Measurements from ENCODE around the gene PRSS12.
"Not testable (repeated sequence)": the region's sequence is repeated elsewhere in the genome, so short reads cannot be mapped to it uniquely, and the experiment has no call there.

Gene PRSS12

GRCh38 chr4:118279920-118280432 lies 72.8 kb downstream of the PRSS12 start:
- Histone ChIP-seq H3K4me1 (ENCODE audit: control insufficient read depth, insufficient read depth, low read length) (peaks cover 18% of the 10 kb centered on the region), H3K27me3 (ENCODE audit: control insufficient read depth, insufficient read depth, low read length) (no peaks in the 10 kb centered on the region), H3K36me3 (ENCODE audit: control insufficient read depth, insufficient read depth, low read length) (no peaks in the 10 kb centered on the region), H3K4me3 (ENCODE audit: low read length) (peak overlapping the region; percentile 73), H3K9ac (ENCODE audit: low read length) (peak overlapping the region; percentile 89), H3K9me3 (ENCODE audit: control insufficient read depth, low read length) (no peaks in the 10 kb centered on the region)

- Histone ChIP-seq H3K36me3 (ENCODE audit: control insufficient read depth, insufficient read depth, low read length) (no peaks in the 10 kb centered on the region), H3K4me3 (ENCODE audit: low read length) (peak overlapping the region; percentile 73), H3K9me3 (ENCODE audit: control insufficient read depth, low read length) (no peaks in the 10 kb centered on the region), H3K4me1 (ENCODE audit: control insufficient read depth, insufficient read depth, low read length) (peaks cover 18% of the 10 kb centered on the region), H3K9ac (ENCODE audit: low read length) (peak overlapping the region; percentile 89), H3K27me3 (ENCODE audit: control insufficient read depth, insufficient read depth, low read length) (no peaks in the 10 kb centered on the region)
Observed at GRCh38 chr4:118279328-118279727, 73.5 kb downstream of the PRSS12 start.

DNA sequence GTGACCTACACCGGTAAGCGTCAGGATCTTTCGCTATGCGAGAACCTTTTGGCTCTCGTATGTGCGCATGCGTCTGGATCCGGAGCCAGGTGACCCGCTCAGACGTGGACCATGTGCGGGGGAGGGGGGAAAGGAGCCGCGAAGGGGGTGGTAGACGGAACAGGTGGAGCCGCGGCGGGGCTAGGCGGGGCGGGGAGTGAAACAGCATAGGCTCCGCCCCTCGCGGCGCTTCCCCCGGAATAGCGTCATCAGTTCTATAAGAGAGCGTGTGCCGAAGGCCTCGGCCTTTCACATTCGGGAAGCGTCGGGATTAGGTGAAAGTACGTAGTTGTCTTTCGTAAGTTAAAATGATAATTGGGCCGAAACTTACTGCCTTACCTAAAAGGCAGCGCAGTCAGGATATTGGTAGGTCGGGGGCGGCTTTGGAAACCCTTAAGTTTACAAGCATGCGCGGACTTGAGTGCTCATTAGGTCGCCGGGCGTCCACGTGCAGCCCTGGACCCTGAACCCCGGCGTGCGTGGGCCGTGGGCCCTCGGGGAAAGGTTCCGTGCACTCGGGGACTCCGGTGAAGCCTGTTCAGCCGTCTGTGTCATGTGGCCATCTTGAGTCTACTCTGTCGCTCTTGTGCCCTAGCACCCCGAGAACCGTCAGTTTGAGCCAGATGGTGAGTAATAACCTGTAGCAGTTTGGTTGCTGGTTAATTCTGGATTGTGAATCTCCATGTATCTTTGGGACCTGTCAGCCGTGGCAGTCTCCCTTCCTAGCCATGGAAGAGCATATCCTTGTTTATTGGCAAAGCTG lies 74.1 kb downstream of the PRSS12 start:
- H3K4me3 ChIP-seq (ENCODE audit: low read length), result peak overlapping the region; percentile 73
- H3K9me3 ChIP-seq (ENCODE audit: control insufficient read depth, low read length), result no peaks in the 10 kb centered on the region
- no peaks in the 10 kb centered on the region for H3K27me3 ChIP-seq (ENCODE audit: control insufficient read depth, insufficient read depth, low read length)
- H3K9ac ChIP-seq (ENCODE audit: low read length), result peak overlapping the region; percentile 89
- H3K4me1 ChIP-seq (ENCODE audit: control insufficient read depth, insufficient read depth, low read length), result peaks cover 18% of the 10 kb centered on the region
- H3K36me3 ChIP-seq (ENCODE audit: control insufficient read depth, insufficient read depth, low read length), result no peaks in the 10 kb centered on the region

GRCh38 chr4:118277243-118277642 lies 75.6 kb downstream of the PRSS12 start:
- no peak overlapping the region for H3K4me3 ChIP-seq (ENCODE audit: low read length)
- H3K9me3 ChIP-seq (ENCODE audit: control insufficient read depth, low read length), result no peaks in the 10 kb centered on the region
- H3K36me3 ChIP-seq (ENCODE audit: control insufficient read depth, insufficient read depth, low read length), result no peaks in the 10 kb centered on the region
- H3K4me1 ChIP-seq (ENCODE audit: control insufficient read depth, insufficient read depth, low read length), result peaks cover 18% of the 10 kb centered on the region
- peak overlapping the region; percentile 89 for H3K9ac ChIP-seq (ENCODE audit: low read length)
- H3K27me3 ChIP-seq (ENCODE audit: control insufficient read depth, insufficient read depth, low read length), result no peaks in the 10 kb centered on the region

- Histone ChIP-seq H3K9ac (ENCODE audit: low read length) (no peak overlapping the region), H3K4me1 (ENCODE audit: control insufficient read depth, insufficient read depth, low read length) (peaks cover 12% of the 10 kb centered on the region), H3K27me3 (ENCODE audit: control insufficient read depth, insufficient read depth, low read length) (no peaks in the 10 kb centered on the region), H3K4me3 (ENCODE audit: low read length) (no peak overlapping the region), H3K36me3 (ENCODE audit: control insufficient read depth, insufficient read depth, low read length) (no peaks in the 10 kb centered on the region), H3K9me3 (ENCODE audit: control insufficient read depth, low read length) (no peaks in the 10 kb centered on the region)
Observed at GRCh38 chr4:118276580-118276979, 76.2 kb downstream of the PRSS12 start.

- Histone ChIP-seq H3K9me3 (ENCODE audit: control insufficient read depth, low read length) (no peaks in the 10 kb centered on the region), H3K4me3 (ENCODE audit: low read length) (no peak overlapping the region), H3K9ac (ENCODE audit: low read length) (no peak overlapping the region), H3K27me3 (ENCODE audit: control insufficient read depth, insufficient read depth, low read length) (no peaks in the 10 kb centered on the region), H3K4me1 (ENCODE audit: control insufficient read depth, insufficient read depth, low read length) (no peaks in the 10 kb centered on the region), H3K36me3 (ENCODE audit: control insufficient read depth, insufficient read depth, low read length) (no peaks in the 10 kb centered on the region)
Observed at GRCh38 chr4:118273642-118274041, 79.2 kb downstream of the PRSS12 start.

DNA sequence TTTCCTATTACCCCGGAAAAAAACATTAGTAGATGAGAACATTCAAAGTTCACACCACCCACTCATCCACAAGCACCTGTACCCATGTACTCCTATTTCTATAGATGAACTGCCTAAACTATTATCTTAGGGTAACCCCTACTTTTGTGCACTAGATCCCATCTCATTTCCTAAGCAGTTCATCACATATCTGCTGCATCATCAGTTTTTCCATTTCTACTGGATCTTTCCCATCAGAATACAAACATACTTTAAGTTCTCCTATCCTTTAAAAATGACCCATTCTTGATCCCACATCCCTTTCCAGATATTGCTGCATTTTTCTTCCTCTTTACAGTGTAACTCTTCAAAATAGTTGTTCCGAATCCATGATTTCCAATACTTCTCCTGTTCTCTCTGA lies 81.0 kb downstream of the PRSS12 start:
- no peaks in the 10 kb centered on the region for H3K4me1 ChIP-seq (ENCODE audit: control insufficient read depth, insufficient read depth, low read length)
- no peaks in the 10 kb centered on the region for H3K9me3 ChIP-seq (ENCODE audit: control insufficient read depth, low read length)
- no peak overlapping the region for H3K9ac ChIP-seq (ENCODE audit: low read length)
- H3K4me3 ChIP-seq (ENCODE audit: low read length), result no peak overlapping the region
- no peaks in the 10 kb centered on the region for H3K36me3 ChIP-seq (ENCODE audit: control insufficient read depth, insufficient read depth, low read length)
- H3K27me3 ChIP-seq (ENCODE audit: control insufficient read depth, insufficient read depth, low read length), result no peaks in the 10 kb centered on the region

GRCh38 chr4:118270492-118270891 lies 82.3 kb downstream of the PRSS12 start:
- no peaks in the 10 kb centered on the region for H3K27me3 ChIP-seq (ENCODE audit: control insufficient read depth, insufficient read depth, low read length)
- H3K4me1 ChIP-seq (ENCODE audit: control insufficient read depth, insufficient read depth, low read length), result no peaks in the 10 kb centered on the region
- H3K9ac ChIP-seq (ENCODE audit: low read length), result no peak overlapping the region
- H3K4me3 ChIP-seq (ENCODE audit: low read length), result no peak overlapping the region
- H3K36me3 ChIP-seq (ENCODE audit: control insufficient read depth, insufficient read depth, low read length), result no peaks in the 10 kb centered on the region
- H3K9me3 ChIP-seq (ENCODE audit: control insufficient read depth, low read length), result no peaks in the 10 kb centered on the region

GRCh38 chr4:118268780-118269179 lies 84.0 kb downstream of the PRSS12 start:
- no peaks in the 10 kb centered on the region for H3K36me3 ChIP-seq (ENCODE audit: control insufficient read depth, insufficient read depth, low read length)
- H3K27me3 ChIP-seq (ENCODE audit: control insufficient read depth, insufficient read depth, low read length), result no peaks in the 10 kb centered on the region
- H3K4me1 ChIP-seq (ENCODE audit: control insufficient read depth, insufficient read depth, low read length), result no peaks in the 10 kb centered on the region
- no peak overlapping the region for H3K4me3 ChIP-seq (ENCODE audit: low read length)
- no peak overlapping the region for H3K9ac ChIP-seq (ENCODE audit: low read length)
- H3K9me3 ChIP-seq (ENCODE audit: control insufficient read depth, low read length), result no peaks in the 10 kb centered on the region

DNA sequence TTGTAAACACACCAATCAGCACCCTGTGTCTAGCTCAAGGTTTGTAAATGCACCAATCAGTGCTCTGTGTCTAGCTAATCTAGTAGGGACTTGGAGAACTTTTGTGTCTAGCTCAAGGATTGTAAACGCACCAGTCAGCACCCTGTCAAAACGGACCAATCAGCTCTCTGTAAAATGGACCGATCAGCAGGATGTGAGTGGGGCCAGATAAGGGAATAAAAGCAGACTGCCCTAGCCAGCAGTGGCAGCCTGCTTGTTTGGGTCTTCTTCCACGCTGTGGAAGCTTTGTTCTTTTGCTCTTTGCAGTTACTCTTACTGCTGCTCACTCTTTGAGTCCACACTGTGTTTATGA lies 86.7 kb downstream of the PRSS12 start:
- not testable (repeated sequence) for H3K36me3 ChIP-seq (ENCODE audit: control insufficient read depth, insufficient read depth, low read length); H3K4me3 ChIP-seq (ENCODE audit: low read length)

DNA sequence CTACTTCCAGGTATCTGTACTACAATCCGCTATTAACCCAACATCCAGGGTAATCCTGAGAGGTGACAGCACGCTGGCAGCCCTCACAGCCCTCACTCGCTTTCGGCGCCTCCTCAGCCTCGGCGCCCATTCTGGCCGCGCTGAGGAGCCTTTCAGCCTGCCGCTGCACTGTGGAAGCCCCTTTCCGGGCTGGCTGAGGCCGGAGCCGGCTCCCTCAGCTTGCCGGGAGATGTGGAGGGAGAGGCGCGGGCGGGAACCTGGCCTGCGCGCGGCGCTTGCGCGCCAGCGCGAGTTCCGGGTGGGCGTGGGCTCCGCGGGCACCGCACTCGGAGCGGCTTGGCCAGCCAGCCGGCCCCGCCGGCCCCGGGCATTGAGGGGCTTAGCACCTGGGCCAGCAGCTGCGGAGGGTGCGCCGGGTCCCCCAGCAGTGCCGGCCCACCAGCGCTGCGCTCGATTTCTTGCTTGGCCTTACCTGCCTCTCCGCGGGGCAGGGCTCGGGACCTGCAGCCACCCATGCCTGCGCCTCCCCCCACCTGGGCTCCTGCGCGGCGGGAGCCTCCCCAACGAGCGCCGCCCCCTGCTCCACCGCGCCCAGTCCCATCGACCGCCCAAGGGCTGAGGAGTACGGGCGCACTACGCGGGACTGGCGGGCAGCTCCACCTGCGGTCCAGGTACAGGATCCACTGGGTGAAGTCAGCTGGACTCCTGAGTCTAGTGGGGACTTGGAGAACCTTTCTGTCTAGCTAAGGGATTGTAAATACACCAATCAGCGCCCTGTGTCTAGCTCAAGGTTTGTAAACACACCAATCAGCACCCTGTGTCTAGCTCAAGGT lies 87.3 kb downstream of the PRSS12 start:
- Histone ChIP-seq H3K9me3 (ENCODE audit: control insufficient read depth, low read length) (no peaks in the 10 kb centered on the region), H3K4me1 (ENCODE audit: control insufficient read depth, insufficient read depth, low read length) (peaks cover 2% of the 10 kb centered on the region), H3K4me3 (ENCODE audit: low read length) (no peak overlapping the region), H3K9ac (ENCODE audit: low read length) (peak overlapping the region; percentile 71), H3K27me3 (ENCODE audit: control insufficient read depth, insufficient read depth, low read length) (no peaks in the 10 kb centered on the region), H3K36me3 (ENCODE audit: control insufficient read depth, insufficient read depth, low read length) (no peaks in the 10 kb centered on the region)

More for the DNA sequence above, 86.7 kb downstream of the PRSS12 start:
- not testable (repeated sequence) for H3K27me3 ChIP-seq (ENCODE audit: control insufficient read depth, insufficient read depth, low read length); H3K9me3 ChIP-seq (ENCODE audit: control insufficient read depth, low read length); H3K9ac ChIP-seq (ENCODE audit: low read length); H3K4me1 ChIP-seq (ENCODE audit: control insufficient read depth, insufficient read depth, low read length)

GRCh38 chr4:118264096-118264495 lies 88.7 kb downstream of the PRSS12 start:
- Histone ChIP-seq H3K36me3 (ENCODE audit: control insufficient read depth, insufficient read depth, low read length) (no peaks in the 10 kb centered on the region), H3K9ac (ENCODE audit: low read length) (no peak overlapping the region), H3K27me3 (ENCODE audit: control insufficient read depth, insufficient read depth, low read length) (no peaks in the 10 kb centered on the region), H3K9me3 (ENCODE audit: control insufficient read depth, low read length) (no peaks in the 10 kb centered on the region), H3K4me3 (ENCODE audit: low read length) (no peak overlapping the region), H3K4me1 (ENCODE audit: control insufficient read depth, insufficient read depth, low read length) (peaks cover 8% of the 10 kb centered on the region)
